HFF-Myc (cell line): ENCODE data around the gene COL4A1.

Experiments used
- DNase-seq: peaks from one replicate; pipeline ENCODE4 v3.0.0-alpha.2; 2011; ENCODE audit warnings: low read depth; ENCODE audit errors: extremely low read depth
- H3K4me3 ChIP-seq: replicated peaks from 2 replicates; pipeline ENCODE4 v1.5.1; 2011; ENCODE audit warnings: low read depth, mild to moderate bottlenecking, control low read depth, low read length
- TF ChIP-seq, protein P1 (sequence below): IDR thresholded peaks from 2 replicates; pipeline ENCODE4 v1.5.1; 2012; ENCODE audit warnings: mild to moderate bottlenecking, low read depth, low read length, control low read depth; ENCODE audit errors: missing control alignments

COL4A1 gene

DNA sequence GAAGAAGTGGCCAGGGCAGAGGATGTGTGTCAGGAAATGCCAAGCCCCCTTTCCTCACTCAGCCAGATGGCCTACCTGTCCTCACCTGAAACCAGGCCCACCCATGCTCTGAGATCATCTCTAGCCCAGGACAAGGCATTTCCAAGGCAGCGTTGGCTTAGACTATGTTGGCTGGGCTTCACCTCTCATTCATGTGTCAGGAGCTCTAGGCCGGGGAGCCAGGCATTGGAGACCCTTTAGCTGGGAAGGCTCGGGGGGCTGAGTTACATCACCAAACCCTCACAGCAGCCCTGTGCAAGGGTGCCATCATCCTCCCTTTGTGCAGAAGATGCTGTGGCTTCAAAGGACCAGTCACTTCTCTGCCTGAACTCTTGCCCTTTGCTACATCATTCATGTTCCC lies 40.1 kb upstream of the COL4A1 start:
- TF ChIP-seq, protein P1, sequence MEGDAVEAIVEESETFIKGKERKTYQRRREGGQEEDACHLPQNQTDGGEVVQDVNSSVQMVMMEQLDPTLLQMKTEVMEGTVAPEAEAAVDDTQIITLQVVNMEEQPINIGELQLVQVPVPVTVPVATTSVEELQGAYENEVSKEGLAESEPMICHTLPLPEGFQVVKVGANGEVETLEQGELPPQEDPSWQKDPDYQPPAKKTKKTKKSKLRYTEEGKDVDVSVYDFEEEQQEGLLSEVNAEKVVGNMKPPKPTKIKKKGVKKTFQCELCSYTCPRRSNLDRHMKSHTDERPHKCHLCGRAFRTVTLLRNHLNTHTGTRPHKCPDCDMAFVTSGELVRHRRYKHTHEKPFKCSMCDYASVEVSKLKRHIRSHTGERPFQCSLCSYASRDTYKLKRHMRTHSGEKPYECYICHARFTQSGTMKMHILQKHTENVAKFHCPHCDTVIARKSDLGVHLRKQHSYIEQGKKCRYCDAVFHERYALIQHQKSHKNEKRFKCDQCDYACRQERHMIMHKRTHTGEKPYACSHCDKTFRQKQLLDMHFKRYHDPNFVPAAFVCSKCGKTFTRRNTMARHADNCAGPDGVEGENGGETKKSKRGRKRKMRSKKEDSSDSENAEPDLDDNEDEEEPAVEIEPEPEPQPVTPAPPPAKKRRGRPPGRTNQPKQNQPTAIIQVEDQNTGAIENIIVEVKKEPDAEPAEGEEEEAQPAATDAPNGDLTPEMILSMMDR: no peak
- no peak for DNase-seq
- H3K4me3 ChIP-seq: no peak overlapping the region

DNA sequence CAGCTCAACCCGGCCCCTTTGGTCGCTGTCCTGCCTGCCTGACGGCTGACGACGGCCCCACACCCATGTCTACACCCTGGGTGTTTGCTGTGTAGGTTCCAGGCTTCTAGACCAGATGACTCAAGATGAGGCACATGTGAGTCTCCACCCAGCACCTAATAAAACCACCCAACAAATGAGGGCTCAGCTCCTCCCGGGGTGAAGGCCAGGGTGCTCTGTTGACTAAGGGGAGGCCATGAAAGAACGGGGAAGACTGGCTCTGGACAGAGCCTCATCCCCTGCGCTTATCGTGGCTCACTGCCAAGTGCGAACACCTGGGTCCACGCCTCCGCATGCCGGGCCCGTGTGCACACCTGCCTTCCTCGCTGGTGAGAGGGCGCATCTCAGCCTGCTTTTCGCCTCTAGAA lies 39.7 kb upstream of the COL4A1 start:
- TF ChIP-seq, protein P1: no peak
- no peak overlapping the region for H3K4me3 ChIP-seq
- DNase-seq: no peak

DNA sequence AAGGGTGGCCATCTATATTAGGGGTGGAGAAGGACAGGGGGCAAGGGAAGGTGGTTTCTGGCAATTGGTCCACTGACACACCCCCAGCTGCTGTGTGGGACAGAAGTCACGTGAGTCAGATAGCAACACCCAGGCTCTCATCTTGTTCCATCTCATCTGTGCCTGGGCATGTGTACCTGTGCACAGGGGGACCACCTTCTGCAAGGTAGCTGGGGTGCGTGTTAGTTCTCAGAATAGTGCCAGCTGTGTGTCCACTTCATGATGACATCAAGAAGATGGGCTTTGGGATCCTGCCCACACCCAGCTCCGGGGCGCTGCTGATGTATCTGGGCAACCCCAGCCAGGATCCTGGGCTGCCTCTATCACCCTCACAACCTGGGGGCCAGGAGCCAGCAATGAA lies 38.7 kb upstream of the COL4A1 start:
- no peak overlapping the region for H3K4me3 ChIP-seq
- DNase-seq: no peak
- TF ChIP-seq, protein P1: no peak

DNA sequence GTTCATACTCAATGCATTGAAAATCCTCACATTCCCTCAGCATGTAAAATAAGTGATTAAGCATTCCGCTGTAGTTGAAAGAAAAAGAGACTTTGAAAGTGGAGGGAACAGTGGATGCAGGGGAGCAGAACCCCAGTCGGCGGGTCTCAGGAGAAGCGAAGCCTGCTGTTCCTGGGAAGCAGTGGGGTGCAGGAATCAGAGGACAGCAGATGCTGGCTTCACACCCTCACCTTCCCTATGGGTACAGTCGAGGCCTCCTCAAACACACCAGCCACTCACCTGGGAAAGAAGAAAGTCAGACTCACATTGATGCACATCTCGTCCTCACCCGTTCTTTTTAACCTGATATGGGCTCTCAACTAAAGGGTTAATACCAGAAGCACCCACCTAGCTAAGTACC lies 38.3 kb upstream of the COL4A1 start:
- TF ChIP-seq, protein P1: no peak
- H3K4me3 ChIP-seq: no peak overlapping the region
- no peak for DNase-seq

DNA sequence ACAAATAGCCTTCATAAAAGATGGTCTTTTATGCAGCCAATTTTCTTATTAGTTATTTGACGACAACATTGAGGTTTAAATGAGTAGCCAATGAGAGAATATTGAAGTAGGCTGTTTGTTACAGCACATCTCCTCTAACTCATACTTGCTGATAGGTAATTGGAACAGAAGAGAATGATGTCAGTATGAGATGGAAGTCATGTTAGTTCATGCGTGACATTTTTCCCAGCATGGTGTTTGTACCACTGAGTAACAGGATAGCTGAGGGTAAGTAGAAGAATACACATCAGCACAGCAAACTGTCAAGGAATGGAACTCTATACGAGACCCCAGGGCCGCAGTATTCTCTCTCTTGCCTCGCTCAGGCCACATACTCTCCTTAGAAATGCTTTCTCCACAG lies 37.4 kb upstream of the COL4A1 start:
- no peak for DNase-seq
- TF ChIP-seq, protein P1: no peak
- no peak overlapping the region for H3K4me3 ChIP-seq

DNA sequence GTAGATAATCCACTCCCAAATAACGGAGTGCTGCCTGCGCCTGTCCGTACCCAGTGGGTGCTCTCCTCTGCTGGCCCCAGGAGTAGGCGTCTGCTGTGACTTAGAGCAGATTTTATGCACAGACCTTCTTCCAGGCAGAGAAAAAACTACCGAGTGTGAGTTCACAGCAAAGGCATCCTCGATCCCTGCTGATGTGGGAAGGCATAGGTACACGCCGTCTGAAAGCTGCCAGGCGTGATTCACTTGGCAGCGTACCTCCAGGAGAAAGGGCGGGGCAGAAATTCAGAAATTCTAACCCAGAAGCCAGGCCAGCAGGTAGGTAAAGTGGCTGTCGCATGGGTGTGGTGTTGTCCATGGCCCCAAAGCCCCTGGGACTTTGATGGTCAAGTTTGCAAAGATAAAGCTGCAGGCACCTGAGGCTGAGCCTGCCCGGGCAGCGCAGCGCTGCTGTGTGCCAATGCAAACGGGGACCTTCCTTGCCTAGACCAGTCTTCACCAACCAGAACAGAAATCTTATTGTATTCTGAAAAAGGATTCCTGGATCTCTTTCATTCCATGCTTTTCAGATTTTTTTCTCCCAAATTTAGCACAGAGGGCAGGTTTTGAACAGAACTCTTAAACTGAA lies 36.4 kb upstream of the COL4A1 start:
- no peak overlapping the region for H3K4me3 ChIP-seq
- no peak for DNase-seq
- TF ChIP-seq, protein P1: no peak

DNA sequence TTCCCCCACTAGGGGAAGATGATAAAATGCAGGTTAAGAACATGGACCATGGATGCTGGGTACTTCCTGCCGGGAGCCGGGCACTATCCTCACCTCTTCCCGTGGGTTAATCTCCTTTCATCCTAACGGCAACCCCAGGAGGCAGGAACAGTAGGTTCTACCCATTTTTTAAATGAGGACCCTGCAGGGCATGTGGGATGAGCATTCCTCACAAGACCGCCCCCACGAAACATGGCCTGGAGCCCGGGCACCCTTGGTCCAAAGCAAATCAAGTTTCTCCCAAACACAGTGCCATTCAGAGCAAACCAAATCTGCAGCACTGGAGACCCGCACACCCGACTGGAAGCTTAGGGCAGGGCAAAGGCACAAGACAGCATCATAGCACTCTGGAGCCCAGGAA lies 35.5 kb upstream of the COL4A1 start:
- no peak for DNase-seq
- H3K4me3 ChIP-seq: no peak overlapping the region
- TF ChIP-seq, protein P1: no peak
